Cardiac fibroblast (primary cell): ENCODE data around the gene HS3ST4.
A peak's percentile ranks its signal among the peaks of the same experiment; 100 is the strongest.

Experiments
- DNase-seq, 2 donors: peaks; one replicate each; pipeline versions ENCODE4 v3.0.0 to v3.0.0-alpha.2; 2010; ENCODE audit warnings: low read depth in 2 of 2
- H3K4me3 ChIP-seq, 2 donors: replicated peaks in 1 of 2; 1 replicate in 1 of 2; 2 replicates in 1 of 2; pipeline ENCODE4 v1.5.1; 2011; ENCODE audit warnings: low read depth in 2 of 2, low read length in 2 of 2, mild to moderate bottlenecking in 2 of 2, moderate library complexity in 1 of 2
- CTCF ChIP-seq: IDR thresholded peaks from one replicate; pipeline ENCODE4 v1.5.1; 2011; ENCODE audit warnings: low read depth, mild to moderate bottlenecking, low read length, inconsistent platforms

The HS3ST4 gene

GRCh38 chr16:25812215-25812614 lies 120.5 kb downstream of the HS3ST4 start:
- no peak overlapping the region for H3K4me3 ChIP-seq
- TF ChIP-seq CTCF: no peak
- DNase-seq: no peak

- H3K4me3 ChIP-seq: no peak overlapping the region
- no peak for DNase-seq
- no peak for TF ChIP-seq CTCF
These were observed 125.5 kb downstream of the HS3ST4 start for GRCh38 chr16:25817295-25817694.

GRCh38 chr16:25817876-25818275 lies 126.1 kb downstream of the HS3ST4 start:
- no peak for TF ChIP-seq CTCF

GRCh38 chr16:25823891-25824290 lies 132.1 kb downstream of the HS3ST4 start:
- DNase-seq: peak in 1 of 2 donors; percentile 2
- TF ChIP-seq CTCF: no peak
- H3K4me3 ChIP-seq: no peak overlapping the region

More at GRCh38 chr16:25817876-25818275, 126.1 kb downstream of the HS3ST4 start:
- no peak for DNase-seq
- H3K4me3 ChIP-seq: no peak overlapping the region

GRCh38 chr16:25827709-25828108 lies 135.9 kb downstream of the HS3ST4 start:
- no peak for TF ChIP-seq CTCF
- no peak overlapping the region for H3K4me3 ChIP-seq
- DNase-seq: no peak

GRCh38 chr16:25828510-25828909 lies 136.8 kb downstream of the HS3ST4 start:
- DNase-seq: no peak
- TF ChIP-seq CTCF: no peak
- no peak overlapping the region for H3K4me3 ChIP-seq

GRCh38 chr16:25832291-25832690 lies 140.5 kb downstream of the HS3ST4 start:
- H3K4me3 ChIP-seq: no peak overlapping the region
- DNase-seq: no peak
- TF ChIP-seq CTCF: no peak
